Measurements from ENCODE around the gene NIPAL4.
A peak's percentile ranks its signal among the peaks of the same experiment; 100 is the strongest.

Gene NIPAL4

GRCh38 chr5:157510682-157511081 lies 50.7 kb downstream of the NIPAL4 start:
- FAIRE-seq = no peak
- DNase-seq (ENCODE audit: extremely low spot score, insufficient read length, low read depth) = no peak

GRCh38 chr5:157511651-157512644 lies 51.9 kb downstream of the NIPAL4 start:
- no peak for FAIRE-seq
- no peak for DNase-seq (ENCODE audit: extremely low spot score, insufficient read length, low read depth)

DNA sequence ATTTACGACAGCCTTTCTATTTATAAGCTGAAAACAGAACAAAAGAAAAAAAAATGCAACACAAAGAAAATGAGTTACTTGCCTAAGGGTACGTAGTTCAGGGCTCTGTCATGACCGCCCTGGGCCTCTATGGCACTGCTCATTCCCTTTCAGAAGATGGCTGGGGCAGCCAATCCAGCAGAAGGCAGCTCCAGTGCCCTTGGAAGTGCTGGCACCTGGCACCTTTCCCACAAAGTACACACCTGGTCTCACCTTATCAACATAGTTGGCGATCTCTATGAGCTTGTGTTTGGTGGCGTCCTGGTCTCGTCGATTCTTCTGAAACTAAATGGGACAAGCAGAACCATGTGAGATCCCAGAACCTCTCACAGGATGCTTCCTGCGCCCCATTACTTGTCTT lies 53.2 kb downstream of the NIPAL4 start:
- FAIRE-seq = no peak

DNA sequence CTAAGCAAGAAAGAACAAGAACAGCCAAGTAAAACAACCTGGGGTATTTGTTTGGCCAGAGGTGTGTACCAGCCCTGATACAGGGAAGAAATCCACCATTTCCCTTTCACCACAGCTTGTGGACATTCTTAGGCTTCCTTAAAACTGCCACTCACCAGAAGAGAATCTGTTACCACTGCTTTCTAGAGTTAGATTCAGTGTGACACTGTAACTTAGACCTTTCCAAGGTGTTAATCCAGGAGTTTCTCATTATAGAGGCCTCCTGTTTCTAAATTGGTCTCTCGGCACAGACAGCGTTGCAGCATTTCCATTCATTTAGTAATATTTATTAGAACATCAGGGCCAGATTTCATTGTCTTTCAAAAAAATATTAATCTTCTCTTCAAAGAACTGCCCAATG lies 55.0 kb downstream of the NIPAL4 start:
- no peak for DNase-seq (ENCODE audit: extremely low spot score, insufficient read length, low read depth)
- no peak for FAIRE-seq

More for the DNA sequence above, 53.2 kb downstream of the NIPAL4 start:
- no peak for DNase-seq (ENCODE audit: extremely low spot score, insufficient read length, low read depth)

- no peak for DNase-seq (ENCODE audit: extremely low spot score, insufficient read length, low read depth)
- no peak for FAIRE-seq
These were observed 56.0 kb downstream of the NIPAL4 start for GRCh38 chr5:157516006-157516405.

DNA sequence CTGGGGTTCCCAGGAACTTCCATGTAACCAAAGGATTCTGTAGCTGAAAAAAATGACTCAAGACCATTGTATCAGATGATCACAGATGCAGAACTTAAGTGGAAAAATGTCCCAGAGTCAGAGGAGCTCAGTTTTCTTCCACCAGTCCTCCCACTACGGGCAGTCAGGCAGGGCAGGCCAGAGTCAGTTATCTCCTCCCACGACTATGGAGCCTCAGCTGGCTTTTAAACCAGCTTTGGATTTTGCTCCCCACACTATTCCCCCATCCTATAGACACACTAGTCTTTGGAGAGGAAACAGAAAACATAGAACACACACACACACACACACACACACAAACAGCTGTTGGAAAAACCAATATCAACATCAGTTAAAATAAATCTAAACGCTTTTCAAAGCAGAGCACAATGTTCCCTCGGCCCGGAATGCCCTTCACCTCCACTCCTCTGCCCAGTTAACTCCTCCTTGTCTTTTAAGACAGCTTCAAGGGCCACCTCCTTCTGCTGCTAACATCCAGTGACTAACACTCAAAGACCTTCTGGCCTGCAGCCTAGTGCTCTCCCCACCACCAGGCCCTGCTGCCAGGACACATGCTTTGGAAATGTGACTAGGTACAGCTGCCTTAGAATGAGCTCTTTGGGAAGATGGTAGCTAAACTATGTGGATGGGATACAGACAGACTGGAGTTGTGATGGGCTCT lies 56.8 kb downstream of the NIPAL4 start:
- DNase-seq (ENCODE audit: extremely low spot score, insufficient read length, low read depth) (no peak), FAIRE-seq (no peak)

- DNase-seq (ENCODE audit: extremely low spot score, insufficient read length, low read depth) (no peak), FAIRE-seq (peak; percentile 56)
These were observed 59.0 kb downstream of the NIPAL4 start for GRCh38 chr5:157518963-157519362.

GRCh38 chr5:157519579-157520253 lies 59.7 kb downstream of the NIPAL4 start:
- DNase-seq (ENCODE audit: extremely low spot score, insufficient read length, low read depth) = no peak
- peak; percentile 45 for FAIRE-seq

DNA sequence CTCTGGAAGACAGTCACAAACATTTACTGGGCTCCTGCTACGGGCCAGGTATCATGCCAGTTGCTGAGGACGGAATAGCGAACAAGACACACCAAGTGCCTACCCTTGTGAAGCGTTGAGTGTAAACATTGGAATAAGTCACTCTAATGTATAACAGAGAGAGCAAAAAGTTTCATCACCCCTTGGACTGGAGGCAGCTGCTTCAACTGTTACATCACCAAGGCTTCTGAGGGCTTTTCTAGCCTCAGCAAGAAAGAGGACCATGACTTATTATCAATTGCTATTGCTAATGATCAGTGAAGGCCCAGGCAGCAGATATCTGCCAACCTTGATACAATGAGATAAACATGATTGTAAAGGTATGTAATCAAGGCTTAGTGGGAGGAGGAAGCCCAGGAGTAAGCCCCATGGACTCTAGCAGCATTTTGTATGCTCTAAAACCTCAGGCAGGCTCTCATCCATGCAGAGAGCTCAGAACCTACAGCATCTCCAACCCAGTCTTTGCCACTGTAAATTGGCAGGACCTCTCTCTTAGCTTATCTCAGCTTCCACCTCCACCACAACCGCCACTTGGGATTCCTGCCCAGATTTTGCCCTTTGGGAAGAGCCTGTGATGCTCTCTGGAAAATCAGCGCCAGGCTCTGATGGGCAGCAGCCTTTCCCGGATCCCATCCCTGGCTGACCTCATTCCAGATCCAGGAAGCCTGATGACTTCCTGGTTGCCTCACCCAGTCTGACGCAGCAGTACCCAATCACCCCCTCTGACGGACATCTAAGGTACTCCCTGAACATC lies 61.1 kb downstream of the NIPAL4 start:
- FAIRE-seq (no peak), DNase-seq (ENCODE audit: extremely low spot score, insufficient read length, low read depth) (no peak)

DNA sequence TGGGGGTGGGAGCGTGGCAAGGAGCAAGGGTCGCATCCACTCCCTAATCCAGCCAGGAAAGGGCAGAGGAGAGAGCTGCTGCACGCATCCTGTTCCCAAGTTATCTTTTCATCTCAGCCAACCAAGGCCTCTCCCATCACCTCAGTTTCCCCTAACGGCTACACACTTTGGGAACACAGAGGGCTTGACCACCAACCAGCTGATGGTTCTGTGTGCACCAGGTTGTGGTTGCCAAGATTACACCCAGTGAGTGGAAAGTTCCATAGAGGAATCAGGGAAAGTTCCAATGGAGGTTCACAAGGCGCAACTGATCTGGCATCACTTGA lies 61.7 kb downstream of the NIPAL4 start:
- FAIRE-seq (no peak), DNase-seq (ENCODE audit: extremely low spot score, insufficient read length, low read depth) (no peak)

GRCh38 chr5:157523976-157524375 lies 64.0 kb downstream of the NIPAL4 start:
- DNase-seq (ENCODE audit: extremely low spot score, insufficient read length, low read depth) (no peak), FAIRE-seq (no peak)

All from GM18507 (cell line).